Activated T-cell treated with anti-CD3 and anti-CD28 coated beads, Interleukin-2, amount 50 U/mL, for 48 hours (primary cell): ENCODE data around the gene ARHGEF25.
"Not testable (repeated sequence)": the region's sequence is repeated elsewhere in the genome, so short reads cannot be mapped to it uniquely, and the experiment has no call there.

Source experiments
- DNase-seq, 2 experiments: peaks; one replicate each; pipeline ENCODE4 v3.0.0-alpha.2; 2020

ARHGEF25 gene

DNA sequence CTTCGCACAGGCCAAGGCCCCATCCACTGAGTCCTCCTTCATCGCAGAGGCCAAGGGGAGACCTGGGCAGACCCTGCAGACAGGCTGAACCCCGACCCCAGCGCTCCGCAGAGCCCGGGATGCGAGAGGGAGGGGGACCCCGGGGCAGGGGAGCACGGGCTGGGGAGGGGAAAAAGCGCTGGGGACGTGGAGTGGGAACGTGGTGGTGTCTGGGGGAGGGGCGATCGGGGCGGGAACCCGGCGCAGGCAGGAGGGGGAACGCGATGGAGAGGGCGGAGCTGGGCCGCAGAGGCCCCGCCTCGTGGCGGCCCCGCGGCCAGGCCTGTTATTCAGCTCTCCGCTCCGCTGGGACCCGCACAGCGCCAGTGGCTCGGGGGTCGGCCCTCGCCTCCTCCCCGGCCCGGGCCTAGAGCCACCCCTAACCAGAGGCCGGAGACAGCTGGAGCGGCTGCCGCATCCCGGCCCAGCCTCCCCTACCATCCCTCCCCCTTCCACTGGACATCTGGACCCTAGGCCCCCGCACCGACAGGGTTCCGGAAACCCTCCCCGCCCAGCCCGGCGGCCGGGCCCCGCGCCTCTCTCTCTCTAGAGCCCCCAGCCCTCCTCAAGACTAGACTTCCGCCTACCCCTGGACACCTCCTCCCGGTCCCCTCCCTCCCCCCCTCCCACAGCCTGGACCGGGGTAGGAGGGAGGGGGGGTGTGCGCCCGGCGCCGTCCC is at the start of gene ARHGEF25:
TSS of gene ARHGEF25 (plus strand) at position 328 of the 719 bp plus-strand sequence. CDS start 460 bp downstream, outside the sequence.
- peak; percentile 68 to 77 for DNase-seq

- no peak for DNase-seq
These were observed 47.9 kb upstream of the ARHGEF25 start for GRCh38 chr12:57563358-57563757.

DNA sequence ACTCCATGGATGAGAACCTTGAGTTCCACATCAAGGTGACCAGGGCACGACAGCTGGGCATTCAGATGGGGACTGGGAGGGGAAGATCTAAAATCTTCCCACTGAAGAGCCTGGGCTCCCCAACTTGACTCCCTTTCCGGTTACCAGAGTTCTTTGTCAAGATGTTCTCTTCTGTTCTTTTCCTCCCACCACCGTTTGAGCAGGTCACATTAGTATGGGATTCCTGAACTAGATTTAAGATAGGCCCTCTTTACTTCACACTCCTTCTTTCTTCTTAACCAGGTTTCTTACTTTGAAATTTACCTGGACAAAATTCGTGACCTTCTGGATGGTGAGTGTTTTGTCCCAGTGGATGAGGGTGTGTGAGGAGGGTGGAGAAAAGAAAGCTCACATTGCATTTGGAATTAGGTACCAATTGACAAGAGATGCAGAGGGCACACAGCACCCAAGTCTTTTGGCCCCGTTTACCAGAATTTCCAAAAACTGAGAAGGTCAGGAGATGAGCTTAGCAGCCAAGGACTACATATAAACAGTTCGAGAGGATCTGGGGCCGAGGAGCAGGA is 47.0 kb upstream of the ARHGEF25 start:
- no peak for DNase-seq

- no peak for DNase-seq
These were observed 42.4 kb upstream of the ARHGEF25 start for GRCh38 chr12:57568838-57569237.

DNA sequence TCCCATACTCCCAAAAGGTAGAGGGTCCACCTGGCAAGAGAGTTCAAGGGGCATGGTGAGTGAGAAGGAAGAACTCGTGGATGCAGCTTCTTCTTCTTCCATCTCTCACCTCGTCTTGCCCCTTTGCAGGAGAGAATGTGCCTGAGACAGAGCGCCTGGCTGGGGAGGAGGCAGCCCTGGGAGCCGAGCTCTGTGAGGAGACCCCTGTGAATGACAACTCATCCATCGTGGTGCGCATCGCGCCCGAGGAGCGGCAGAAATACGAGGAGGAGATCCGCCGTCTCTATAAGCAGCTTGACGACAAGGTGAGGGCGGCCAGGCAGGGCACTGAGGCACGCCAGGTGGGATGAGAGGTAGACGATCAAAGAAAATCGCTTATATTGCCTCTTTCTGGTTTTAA is 41.4 kb upstream of the ARHGEF25 start:
- DNase-seq: no peak

- not testable (repeated sequence) for DNase-seq
These were observed 40.8 kb upstream of the ARHGEF25 start for GRCh38 chr12:57570438-57570837.

DNA sequence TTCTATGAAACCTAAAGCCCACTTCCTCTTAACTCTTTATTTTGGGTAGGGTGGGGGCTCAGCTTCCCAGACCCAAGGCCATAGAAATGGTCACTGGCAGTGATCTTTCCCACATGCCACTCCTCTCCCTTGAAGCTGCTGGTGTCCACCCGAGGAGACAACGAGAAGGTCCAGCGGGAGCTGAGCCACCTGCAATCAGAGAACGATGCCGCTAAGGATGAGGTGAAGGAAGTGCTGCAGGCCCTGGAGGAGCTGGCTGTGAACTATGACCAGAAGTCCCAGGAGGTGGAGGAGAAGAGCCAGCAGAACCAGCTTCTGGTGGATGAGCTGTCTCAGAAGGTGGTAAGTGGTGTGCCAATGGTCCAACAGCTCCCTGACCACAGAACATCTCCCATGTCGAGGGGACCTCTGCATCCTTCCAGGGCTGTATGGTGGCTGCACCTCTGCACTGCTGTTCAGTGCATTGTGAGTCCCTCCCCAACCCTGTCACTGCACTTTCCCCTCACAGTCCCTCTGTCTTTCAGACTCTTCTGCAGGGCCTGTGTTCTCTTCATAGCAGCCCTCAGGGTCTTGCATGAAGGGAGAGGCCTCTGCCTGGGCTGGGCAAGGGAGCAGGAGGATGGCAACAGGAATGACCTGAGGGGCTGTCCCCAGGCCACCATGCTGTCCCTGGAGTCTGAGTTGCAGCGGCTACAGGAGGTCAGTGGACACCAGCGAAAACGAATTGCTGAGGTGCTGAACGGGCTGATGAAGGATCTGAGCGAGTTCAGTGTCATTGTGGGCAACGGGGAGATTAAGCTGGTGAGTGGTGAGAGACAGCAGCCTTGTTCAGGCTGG is 39.1 kb upstream of the ARHGEF25 start:
- no peak for DNase-seq

GRCh38 chr12:57574795-57575194 is 36.4 kb upstream of the ARHGEF25 start:
- no peak for DNase-seq

- DNase-seq: no peak
These were observed 35.2 kb upstream of the ARHGEF25 start for GRCh38 chr12:57575771-57576612.

GRCh38 chr12:57576613-57577160 is 34.5 kb upstream of the ARHGEF25 start:
- DNase-seq: no peak

DNA sequence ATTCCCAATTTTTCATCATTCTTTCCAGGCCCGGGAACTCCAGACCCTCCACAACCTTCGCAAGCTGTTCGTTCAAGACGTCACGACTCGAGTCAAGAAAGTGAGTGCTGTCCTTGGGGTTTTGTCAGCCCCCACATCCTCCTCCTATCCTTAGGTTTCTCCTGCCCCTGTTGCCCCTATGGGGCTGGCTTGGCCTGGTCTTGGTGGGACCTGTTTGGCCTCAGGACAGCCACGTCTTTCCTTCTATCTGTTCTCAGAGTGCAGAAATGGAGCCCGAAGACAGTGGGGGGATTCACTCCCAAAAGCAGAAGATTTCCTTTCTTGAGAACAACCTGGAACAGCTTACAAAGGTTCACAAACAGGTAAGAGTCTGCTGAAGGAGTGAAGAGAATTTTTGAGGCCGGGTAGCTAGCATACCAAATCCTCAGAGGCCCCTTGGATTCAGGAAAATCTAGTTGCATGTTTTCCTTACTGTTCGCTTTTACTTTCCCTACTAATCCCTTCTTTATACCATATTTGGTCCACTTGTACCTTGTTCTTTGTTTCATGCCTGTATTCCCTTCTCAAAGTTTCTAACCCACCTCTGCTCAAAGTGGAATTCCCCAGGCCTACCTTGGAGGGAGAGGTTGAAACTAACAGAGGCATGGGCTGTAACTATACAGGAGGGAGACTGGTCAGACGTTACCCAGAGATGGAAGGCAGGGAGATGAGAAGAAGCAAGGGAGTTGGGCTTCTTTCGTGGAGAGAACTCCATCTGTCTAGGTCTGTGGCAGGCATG is 33.1 kb upstream of the ARHGEF25 start:
- no peak for DNase-seq

DNA sequence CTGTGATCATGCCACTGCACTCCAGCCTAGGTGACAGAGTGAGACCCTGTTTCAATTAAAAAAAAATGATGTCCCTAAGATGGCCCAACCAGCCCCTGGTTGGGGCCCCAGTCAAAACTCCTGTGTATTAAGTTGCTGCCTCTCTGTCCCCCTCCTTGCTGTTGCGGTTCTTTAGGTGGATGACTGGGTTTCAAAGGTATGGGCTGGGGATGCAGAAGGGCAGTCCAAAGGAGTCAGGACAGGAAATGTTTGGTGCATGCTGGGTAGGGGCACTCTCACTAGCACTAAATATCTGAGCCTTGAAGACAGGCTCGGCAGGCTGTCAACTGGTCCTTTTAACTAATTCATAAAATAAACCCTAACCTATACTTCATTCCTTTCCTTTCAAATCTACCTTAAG is 32.2 kb upstream of the ARHGEF25 start:
- no peak for DNase-seq

GRCh38 chr12:57579677-57580465 is 31.4 kb upstream of the ARHGEF25 start:
- DNase-seq: no peak

- DNase-seq: no peak
These were observed 30.8 kb upstream of the ARHGEF25 start for GRCh38 chr12:57580466-57580795.

DNA sequence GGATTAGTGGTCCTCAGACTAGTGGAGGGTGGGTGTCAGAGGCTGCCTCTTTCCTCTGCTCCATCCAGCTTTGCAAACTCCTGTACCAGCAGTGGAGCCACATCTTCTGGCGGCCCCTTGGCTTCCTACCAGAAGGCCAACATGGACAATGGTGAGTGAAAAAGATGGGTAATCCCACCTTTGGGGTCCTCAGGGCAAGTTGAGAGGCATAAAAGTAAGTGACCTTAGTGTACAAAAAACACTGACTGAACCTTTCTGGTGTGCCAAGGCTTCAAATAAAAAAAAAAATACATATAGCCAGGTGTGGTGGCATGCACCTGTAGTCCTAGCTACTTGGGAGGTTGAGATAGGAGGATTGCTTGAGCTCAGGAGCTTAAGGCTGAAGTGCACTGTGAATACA is 29.4 kb upstream of the ARHGEF25 start:
- DNase-seq: no peak

DNA sequence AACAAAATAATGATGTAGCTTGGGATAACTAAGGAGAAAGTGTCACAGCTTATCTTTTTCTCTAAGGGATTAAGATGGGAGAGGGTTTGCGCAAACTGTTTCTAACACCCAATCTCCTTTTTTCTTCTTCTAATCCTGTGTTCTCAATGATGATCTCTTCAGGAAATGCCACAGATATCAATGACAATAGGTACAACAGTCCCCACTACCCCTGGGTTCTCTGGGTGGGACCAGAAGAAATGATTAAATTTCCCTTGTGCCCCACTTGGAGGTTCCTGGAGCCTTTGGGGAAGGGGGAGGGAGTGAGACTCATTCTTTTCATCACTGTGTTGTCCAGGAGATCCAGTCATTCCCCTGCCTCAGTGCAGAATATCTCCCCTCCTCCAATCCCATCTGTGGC is 28.8 kb upstream of the ARHGEF25 start:
- DNase-seq: no peak

- peak; percentile 66 to 70 for DNase-seq
These were observed 28.0 kb upstream of the ARHGEF25 start for GRCh38 chr12:57583008-57583831.

- DNase-seq: no peak
These were observed 27.2 kb upstream of the ARHGEF25 start for GRCh38 chr12:57584050-57584449.

- DNase-seq: no peak
These were observed 26.5 kb upstream of the ARHGEF25 start for GRCh38 chr12:57584690-57585089.

DNA sequence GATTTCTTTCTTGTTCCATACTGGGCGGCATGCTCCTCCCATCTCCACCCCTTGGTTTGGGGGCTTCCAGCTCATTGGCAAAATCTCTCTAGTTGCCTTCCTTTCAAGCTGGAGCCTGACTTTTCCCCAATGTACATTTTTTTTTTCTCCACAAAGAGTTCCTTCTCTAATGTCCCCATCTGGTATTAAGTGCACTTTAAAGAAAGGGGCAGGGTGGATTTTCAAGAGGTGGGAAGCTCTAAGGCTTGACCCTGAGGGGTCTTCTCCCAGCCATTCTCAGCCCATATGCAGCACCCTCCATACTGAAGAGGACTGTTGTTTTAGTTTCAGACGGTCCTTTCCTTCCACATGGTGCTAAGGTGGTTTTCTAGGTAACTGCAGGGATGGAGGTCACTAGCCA is 26.1 kb upstream of the ARHGEF25 start:
- no peak for DNase-seq
